ENCODE data around the gene HCFC1R1.
A peak's percentile ranks its signal among the peaks of the same experiment; 100 is the strongest.

HCFC1R1 gene

GRCh38 chr16:2980227-2981176, 43.2 kb downstream of the HCFC1R1 start, which contains the start of gene PKMYT1:
Gene PKMYT1 (minus strand): TSS chr16:2980446. CDS start chr16:2979657, 789 bp downstream.
- no CpG with 5 or more reads among the region's 91 CpGs for WGBS, 2 donors (ENCODE audit: extremely low coverage in 2 of 2, insufficient read length in 2 of 2, insufficient replicate concordance in 1 of 2)
- H2BK120ac ChIP-seq (ENCODE audit: low read depth, low read length) = peak within 1 kb of the TSS; percentile 72
- H3K4me3 ChIP-seq (ENCODE audit: low read length in 2 of 2) = peak within 1 kb of the TSS; percentile 87 to 95
- H2BK15ac ChIP-seq (ENCODE audit: low read length) = peak within 1 kb of the TSS; percentile 94
- H2BK5ac ChIP-seq (ENCODE audit: low read length) = peak within 1 kb of the TSS; percentile 90
- H3K27ac ChIP-seq (replicated peaks; ENCODE audit: low read length) = peak within 1 kb of the TSS; percentile 81
- peaks cover 9% of the 10 kb centered on the region for H3K79me1 ChIP-seq (ENCODE audit: low read depth, low read length)
- peak within 1 kb of the TSS; percentile 93 for H3K4me2 ChIP-seq (ENCODE audit: insufficient read depth, low read length, poor library complexity, severe bottlenecking)
- peak within 1 kb of the TSS; percentile 41 for H2BK12ac ChIP-seq (ENCODE audit: low read length)
- H3K36me3 ChIP-seq (replicated peaks in 1 of 2; ENCODE audit: control insufficient read depth in 2 of 2, insufficient read depth in 2 of 2, low read length in 2 of 2) = peaks cover 6 to 33% of the 10 kb centered on the region in 2 donors
- peak within 1 kb of the TSS; percentile 99 for H3K18ac ChIP-seq (ENCODE audit: low read length)
- peak within 1 kb of the TSS; percentile 65 for H4K8ac ChIP-seq (ENCODE audit: low read depth, low read length)
- peak within 1 kb of the TSS; percentile 85 for H2AFZ ChIP-seq (ENCODE audit: low read length)
- H3K4ac ChIP-seq (ENCODE audit: low read length) = peak within 1 kb of the TSS; percentile 37
- peak within 1 kb of the TSS; percentile 98 for H3K9ac ChIP-seq (ENCODE audit: low read depth, low read length, poor library complexity)
- no peaks in the 10 kb centered on the region for H3K9me3 ChIP-seq (replicated peaks in 1 of 2; ENCODE audit: control insufficient read depth in 2 of 2, insufficient read depth in 1 of 2, low read depth in 1 of 2, low read length in 2 of 2)
- H3K14ac ChIP-seq (ENCODE audit: low read length) = peak within 1 kb of the TSS; percentile 94
- peaks cover 14 to 20% of the 10 kb centered on the region in 2 donors for H3K4me1 ChIP-seq (ENCODE audit: control insufficient read depth in 2 of 2, insufficient read depth in 1 of 2, low read depth in 1 of 2, low read length in 2 of 2)
- peak; percentile 87 for DNase-seq (ENCODE audit: low spot score)
- H4K91ac ChIP-seq (ENCODE audit: low read depth, low read length, poor library complexity) = peak within 1 kb of the TSS; percentile 53
- peak within 1 kb of the TSS; percentile 96 for H2AK5ac ChIP-seq (ENCODE audit: low read depth, low read length)
- H3K27me3 ChIP-seq (ENCODE audit: control insufficient read depth in 3 of 3, insufficient read depth in 3 of 3, low read depth in 1 of 3, low read length in 3 of 3) = peaks cover 0 to 12% (median 0%) of the 10 kb centered on the region in 3 experiments
- H3K23ac ChIP-seq (ENCODE audit: low read depth, low read length, poor library complexity) = peak within 1 kb of the TSS; percentile 100

GRCh38 chr16:2979669-2980226, 44.0 kb downstream of the HCFC1R1 start:
- peak overlapping the region; percentile 53 for H4K91ac ChIP-seq (ENCODE audit: low read depth, low read length, poor library complexity)
- H3K79me1 ChIP-seq (ENCODE audit: low read depth, low read length) = peaks cover 9% of the 10 kb centered on the region
- H2AK5ac ChIP-seq (ENCODE audit: low read depth, low read length) = peak overlapping the region; percentile 63
- H2BK5ac ChIP-seq (ENCODE audit: low read length) = peak overlapping the region; percentile 90
- H3K9ac ChIP-seq (ENCODE audit: low read depth, low read length, poor library complexity) = peak overlapping the region; percentile 91
- H3K14ac ChIP-seq (ENCODE audit: low read length) = peak overlapping the region; percentile 94
- H3K27me3 ChIP-seq (ENCODE audit: control insufficient read depth in 3 of 3, insufficient read depth in 3 of 3, low read depth in 1 of 3, low read length in 3 of 3) = peaks cover 0 to 8% (median 0%) of the 10 kb centered on the region in 3 experiments
- H3K23ac ChIP-seq (ENCODE audit: low read depth, low read length, poor library complexity) = peak overlapping the region; percentile 100
- no peak overlapping the region for H2BK120ac ChIP-seq (ENCODE audit: low read depth, low read length)
- no peaks in the 10 kb centered on the region for H3K9me3 ChIP-seq (replicated peaks in 1 of 2; ENCODE audit: control insufficient read depth in 2 of 2, insufficient read depth in 1 of 2, low read depth in 1 of 2, low read length in 2 of 2)
- H2BK12ac ChIP-seq (ENCODE audit: low read length) = no peak overlapping the region
- H3K4ac ChIP-seq (ENCODE audit: low read length) = no peak overlapping the region
- H2AFZ ChIP-seq (ENCODE audit: low read length) = peak overlapping the region; percentile 85
- no CpG with 5 or more reads among the region's 43 CpGs for WGBS, 2 donors (ENCODE audit: extremely low coverage in 2 of 2, insufficient read length in 2 of 2, insufficient replicate concordance in 1 of 2)
- peak overlapping the region; percentile 87 to 95 for H3K4me3 ChIP-seq (ENCODE audit: low read length in 2 of 2)
- H3K36me3 ChIP-seq (replicated peaks in 1 of 2; ENCODE audit: control insufficient read depth in 2 of 2, insufficient read depth in 2 of 2, low read length in 2 of 2) = peaks cover 13 to 40% of the 10 kb centered on the region in 2 donors
- DNase-seq (ENCODE audit: low spot score) = no peak
- H4K8ac ChIP-seq (ENCODE audit: low read depth, low read length) = no peak overlapping the region
- H3K4me2 ChIP-seq (ENCODE audit: insufficient read depth, low read length, poor library complexity, severe bottlenecking) = peak overlapping the region; percentile 93
- peak overlapping the region; percentile 94 for H2BK15ac ChIP-seq (ENCODE audit: low read length)
- peak overlapping the region; percentile 83 for H3K18ac ChIP-seq (ENCODE audit: low read length)
- no peak overlapping the region for H3K27ac ChIP-seq (replicated peaks; ENCODE audit: low read length)
- peaks cover 14 to 20% of the 10 kb centered on the region in 2 donors for H3K4me1 ChIP-seq (ENCODE audit: control insufficient read depth in 2 of 2, insufficient read depth in 1 of 2, low read depth in 1 of 2, low read length in 2 of 2)

- H2AFZ ChIP-seq (ENCODE audit: low read length) = no peak overlapping the region
- no peak overlapping the region for H4K91ac ChIP-seq (ENCODE audit: low read depth, low read length, poor library complexity)
- H2BK120ac ChIP-seq (ENCODE audit: low read depth, low read length) = no peak overlapping the region
- H3K9me3 ChIP-seq (replicated peaks in 1 of 2; ENCODE audit: control insufficient read depth in 2 of 2, insufficient read depth in 1 of 2, low read depth in 1 of 2, low read length in 2 of 2) = no peaks in the 10 kb centered on the region
- no peak overlapping the region for H3K4ac ChIP-seq (ENCODE audit: low read length)
- no peak overlapping the region for H3K23ac ChIP-seq (ENCODE audit: low read depth, low read length, poor library complexity)
- H3K4me2 ChIP-seq (ENCODE audit: insufficient read depth, low read length, poor library complexity, severe bottlenecking) = no peak overlapping the region
- H3K9ac ChIP-seq (ENCODE audit: low read depth, low read length, poor library complexity) = no peak overlapping the region
- no peak overlapping the region for H3K27ac ChIP-seq (replicated peaks; ENCODE audit: low read length)
- no peak overlapping the region for H2AK5ac ChIP-seq (ENCODE audit: low read depth, low read length)
- peaks cover 26 to 63% of the 10 kb centered on the region in 2 donors for H3K36me3 ChIP-seq (replicated peaks in 1 of 2; ENCODE audit: control insufficient read depth in 2 of 2, insufficient read depth in 2 of 2, low read length in 2 of 2)
- no peak overlapping the region for H2BK5ac ChIP-seq (ENCODE audit: low read length)
- DNase-seq (ENCODE audit: low spot score) = no peak
- H3K79me1 ChIP-seq (ENCODE audit: low read depth, low read length) = peaks cover 9% of the 10 kb centered on the region
- peaks cover 0 to 3% (median 0%) of the 10 kb centered on the region in 3 experiments for H3K27me3 ChIP-seq (ENCODE audit: control insufficient read depth in 3 of 3, insufficient read depth in 3 of 3, low read depth in 1 of 3, low read length in 3 of 3)
- H3K18ac ChIP-seq (ENCODE audit: low read length) = no peak overlapping the region
- H3K4me3 ChIP-seq (ENCODE audit: low read length in 2 of 2) = no peak overlapping the region
- no peak overlapping the region for H2BK15ac ChIP-seq (ENCODE audit: low read length)
- no peak overlapping the region for H4K8ac ChIP-seq (ENCODE audit: low read depth, low read length)
- no CpG with 5 or more reads among the region's 6 CpGs for WGBS, 2 donors (ENCODE audit: extremely low coverage in 2 of 2, insufficient read length in 2 of 2, insufficient replicate concordance in 1 of 2)
- H3K4me1 ChIP-seq (ENCODE audit: control insufficient read depth in 2 of 2, insufficient read depth in 1 of 2, low read depth in 1 of 2, low read length in 2 of 2) = peaks cover 14 to 18% of the 10 kb centered on the region in 2 donors
- no peak overlapping the region for H2BK12ac ChIP-seq (ENCODE audit: low read length)
- no peak overlapping the region for H3K14ac ChIP-seq (ENCODE audit: low read length)
These were observed 46.3 kb downstream of the HCFC1R1 start for GRCh38 chr16:2977440-2977839.

- H3K27me3 ChIP-seq (ENCODE audit: control insufficient read depth in 3 of 3, insufficient read depth in 3 of 3, low read depth in 1 of 3, low read length in 3 of 3) = no peaks in the 10 kb centered on the region
- H3K23ac ChIP-seq (ENCODE audit: low read depth, low read length, poor library complexity) = no peak overlapping the region
- H2AK5ac ChIP-seq (ENCODE audit: low read depth, low read length) = no peak overlapping the region
- H3K4ac ChIP-seq (ENCODE audit: low read length) = no peak overlapping the region
- no peak overlapping the region for H3K18ac ChIP-seq (ENCODE audit: low read length)
- peaks cover 10 to 15% of the 10 kb centered on the region in 2 donors for H3K4me1 ChIP-seq (ENCODE audit: control insufficient read depth in 2 of 2, insufficient read depth in 1 of 2, low read depth in 1 of 2, low read length in 2 of 2)
- H4K8ac ChIP-seq (ENCODE audit: low read depth, low read length) = no peak overlapping the region
- no peak overlapping the region for H2BK5ac ChIP-seq (ENCODE audit: low read length)
- no peak overlapping the region for H3K14ac ChIP-seq (ENCODE audit: low read length)
- H2BK12ac ChIP-seq (ENCODE audit: low read length) = no peak overlapping the region
- no peak overlapping the region for H3K9ac ChIP-seq (ENCODE audit: low read depth, low read length, poor library complexity)
- DNase-seq (ENCODE audit: low spot score) = no peak
- no peaks in the 10 kb centered on the region for H3K9me3 ChIP-seq (replicated peaks in 1 of 2; ENCODE audit: control insufficient read depth in 2 of 2, insufficient read depth in 1 of 2, low read depth in 1 of 2, low read length in 2 of 2)
- no peak overlapping the region for H3K4me2 ChIP-seq (ENCODE audit: insufficient read depth, low read length, poor library complexity, severe bottlenecking)
- H3K36me3 ChIP-seq (replicated peaks in 1 of 2; ENCODE audit: control insufficient read depth in 2 of 2, insufficient read depth in 2 of 2, low read length in 2 of 2) = peaks cover 29 to 71% of the 10 kb centered on the region in 2 donors
- no peak overlapping the region for H2BK120ac ChIP-seq (ENCODE audit: low read depth, low read length)
- no peak overlapping the region for H3K27ac ChIP-seq (replicated peaks; ENCODE audit: low read length)
- WGBS, 2 donors (ENCODE audit: extremely low coverage in 2 of 2, insufficient read length in 2 of 2, insufficient replicate concordance in 1 of 2) = no CpG with 5 or more reads among the region's 15 CpGs
- no peak overlapping the region for H4K91ac ChIP-seq (ENCODE audit: low read depth, low read length, poor library complexity)
- H2AFZ ChIP-seq (ENCODE audit: low read length) = no peak overlapping the region
- H3K79me1 ChIP-seq (ENCODE audit: low read depth, low read length) = peaks cover 9% of the 10 kb centered on the region
- no peak overlapping the region for H3K4me3 ChIP-seq (ENCODE audit: low read length in 2 of 2)
- no peak overlapping the region for H2BK15ac ChIP-seq (ENCODE audit: low read length)
These were observed 47.1 kb downstream of the HCFC1R1 start for GRCh38 chr16:2976673-2977072.

Measured in neuronal stem cell (in vitro differentiated cells).